AG10803 (cell line): Measurements from ENCODE around the gene DGKQ.

ENCODE experiments used
- DNase-seq: peaks from one replicate; pipeline ENCODE4 v3.0.0; 2010; ENCODE audit warnings: low read depth
- H3K4me3 ChIP-seq: 2 replicates; pipeline ENCODE4 v1.5.1; 2011; ENCODE audit warnings: mild to moderate bottlenecking, low read length, control low read depth
- CTCF ChIP-seq: conservative IDR thresholded peaks from 2 replicates; pipeline ENCODE4 v1.5.1; 2011; ENCODE audit warnings: mild to moderate bottlenecking, low read length, control low read depth, inconsistent platforms

DGKQ gene

GRCh38 chr4:951594-952468 is 21.5 kb downstream of the DGKQ start:
- DNase-seq = no peak
- H3K4me3 ChIP-seq = no peak overlapping the region
- no peak for TF ChIP-seq CTCF

GRCh38 chr4:951186-951585 is 22.2 kb downstream of the DGKQ start:
- no peak for DNase-seq
- TF ChIP-seq CTCF = no peak
- no peak overlapping the region for H3K4me3 ChIP-seq

- no peak for DNase-seq
- H3K4me3 ChIP-seq = no peak overlapping the region
- TF ChIP-seq CTCF = no peak
Observed at GRCh38 chr4:950136-951020, 23.0 kb downstream of the DGKQ start.

- DNase-seq = no peak
- no peak for TF ChIP-seq CTCF
- H3K4me3 ChIP-seq = no peak overlapping the region
Observed at GRCh38 chr4:949656-950055, 23.7 kb downstream of the DGKQ start.

- H3K4me3 ChIP-seq = no peak overlapping the region
- DNase-seq = no peak
- TF ChIP-seq CTCF = no peak
Observed at GRCh38 chr4:948936-949300, 24.5 kb downstream of the DGKQ start.

- no peak for DNase-seq
- TF ChIP-seq CTCF = no peak
- H3K4me3 ChIP-seq = no peak overlapping the region
Observed at GRCh38 chr4:948101-948935, 25.1 kb downstream of the DGKQ start.
